Esophagus muscularis mucosa (tissue), 3 donors: ENCODE data around the gene NRG2.

Experiments used
- CTCF ChIP-seq, 3 experiments: fragments of 200-600 bp in 2 of 3; fragments of 450-650 bp in 1 of 3; sonication (generic) in 2 of 3; IDR thresholded peaks; one replicate each; pipeline ENCODE4 v1.5.1; 2017 to 2019; ENCODE audit warnings: antibody characterized with exemption in 3 of 3, mild to moderate bottlenecking in 2 of 3, moderate library complexity in 1 of 3
- POLR2AphosphoS5 ChIP-seq, 2 donors: sonication (generic); formaldehyde crosslinking; IDR thresholded peaks; one replicate each; pipeline ENCODE4 v1.6.1; 2017; ENCODE audit warnings: antibody characterized with exemption in 2 of 2

- no peak for TF ChIP-seq CTCF (IDR thresholded peaks at IDR 0.05)
- no peak for TF ChIP-seq POLR2AphosphoS5 (IDR thresholded peaks at IDR 0.05)
Observed at GRCh38 chr5:139924294-139925215, 118.5 kb downstream of the NRG2 start.
